Measurements from ENCODE around the gene AP1S1.
"Not testable (repeated sequence)": the region's sequence is repeated elsewhere in the genome, so short reads cannot be mapped to it uniquely, and the experiment has no call there.

DNA sequence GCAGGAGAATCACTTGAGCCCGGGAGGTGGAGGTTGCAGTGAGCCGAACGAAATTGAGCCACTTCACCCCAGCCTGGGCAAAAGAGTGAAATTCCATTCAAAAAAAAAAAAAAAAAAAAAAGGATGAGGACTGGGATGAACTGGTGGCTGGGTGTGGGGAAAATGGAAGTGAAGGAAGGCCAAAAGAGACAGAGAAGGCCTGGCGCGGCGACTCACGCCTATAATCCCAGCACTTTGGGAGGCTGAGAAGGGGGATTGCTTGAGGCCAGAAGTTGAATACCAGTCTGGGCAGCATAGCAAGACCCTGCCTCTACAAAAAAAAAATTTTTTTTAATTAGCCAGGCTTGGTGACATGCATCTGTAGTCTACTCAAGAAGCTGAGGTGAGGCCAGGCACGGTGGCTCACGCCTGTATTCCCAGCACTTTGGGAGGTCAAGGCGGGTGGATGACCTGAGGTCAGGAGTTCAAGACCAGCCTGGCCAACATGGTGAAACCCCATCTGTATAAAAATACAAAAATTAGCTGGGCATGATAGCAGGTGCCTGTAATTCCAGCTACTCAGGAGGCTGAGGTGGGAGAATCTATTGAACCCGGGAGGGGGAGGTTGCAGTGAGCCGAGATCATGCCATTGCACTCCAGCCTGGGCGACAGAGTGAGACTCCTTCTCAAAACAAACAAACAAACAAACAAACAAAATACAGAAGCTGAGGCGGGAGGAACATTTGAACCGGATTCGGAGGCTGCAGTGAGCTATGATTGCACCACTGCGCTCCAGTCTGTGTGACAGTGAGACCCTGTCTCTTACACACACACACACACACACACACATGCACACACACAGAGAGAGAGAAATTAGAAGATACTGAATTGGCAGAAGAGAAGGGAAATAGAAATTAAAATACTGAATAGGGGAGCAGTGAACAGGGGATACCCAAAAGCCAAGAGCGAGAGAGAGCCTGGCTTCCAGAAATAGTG lies 21.4 kb upstream of the AP1S1 start:
- TF ChIP-seq, protein P1, sequence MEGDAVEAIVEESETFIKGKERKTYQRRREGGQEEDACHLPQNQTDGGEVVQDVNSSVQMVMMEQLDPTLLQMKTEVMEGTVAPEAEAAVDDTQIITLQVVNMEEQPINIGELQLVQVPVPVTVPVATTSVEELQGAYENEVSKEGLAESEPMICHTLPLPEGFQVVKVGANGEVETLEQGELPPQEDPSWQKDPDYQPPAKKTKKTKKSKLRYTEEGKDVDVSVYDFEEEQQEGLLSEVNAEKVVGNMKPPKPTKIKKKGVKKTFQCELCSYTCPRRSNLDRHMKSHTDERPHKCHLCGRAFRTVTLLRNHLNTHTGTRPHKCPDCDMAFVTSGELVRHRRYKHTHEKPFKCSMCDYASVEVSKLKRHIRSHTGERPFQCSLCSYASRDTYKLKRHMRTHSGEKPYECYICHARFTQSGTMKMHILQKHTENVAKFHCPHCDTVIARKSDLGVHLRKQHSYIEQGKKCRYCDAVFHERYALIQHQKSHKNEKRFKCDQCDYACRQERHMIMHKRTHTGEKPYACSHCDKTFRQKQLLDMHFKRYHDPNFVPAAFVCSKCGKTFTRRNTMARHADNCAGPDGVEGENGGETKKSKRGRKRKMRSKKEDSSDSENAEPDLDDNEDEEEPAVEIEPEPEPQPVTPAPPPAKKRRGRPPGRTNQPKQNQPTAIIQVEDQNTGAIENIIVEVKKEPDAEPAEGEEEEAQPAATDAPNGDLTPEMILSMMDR (IDR thresholded peaks at IDR 0.05), result not testable (repeated sequence)
- TF ChIP-seq POLR2A (IDR thresholded peaks at IDR 0.05), result not testable (repeated sequence)

All from heart left ventricle (tissue), 13 donors.